Neural cell (in vitro differentiated cells): Measurements from ENCODE around the gene LDLRAD3. TPM values are rescaled to one million over a fixed set of nuclear protein-coding genes. Genes with fewer than 3 reads are reported as not detected.
"Not testable (repeated sequence)": the region's sequence is repeated elsewhere in the genome, so short reads cannot be mapped to it uniquely, and the experiment has no call there.

Source experiments
- H2AFZ ChIP-seq: fragments of 200-600, 300-800 bp; sonication (generic), shearing (Covaris generic); 2 replicates; pipeline ENCODE4 v1.6.0; 2014; ENCODE audit warnings: low read depth, mild to moderate bottlenecking, antibody characterized with exemption, low read length, moderate library complexity
- H3F3A ChIP-seq: fragments of 200-600 bp; shearing (Covaris generic); 2 replicates; pipeline ENCODE4 v1.6.1; 2016; ENCODE audit warnings: mild to moderate bottlenecking, moderate library complexity, mixed read lengths, antibody characterized with exemption, low read length; ENCODE audit not compliant: insufficient read depth, poor library complexity, severe bottlenecking
- H3K27ac ChIP-seq: fragments of 200-600, 300-800 bp; sonication (generic), shearing (Covaris generic); 2 replicates; pipeline ENCODE4 v1.5.1; 2014; ENCODE audit warnings: mild to moderate bottlenecking, low read length, moderate library complexity
- H3K27me3 ChIP-seq: fragments of 300-800, 200-600 bp; sonication (generic), shearing (Covaris generic); 2 replicates; pipeline ENCODE4 v1.6.0; 2014; ENCODE audit warnings: mild to moderate bottlenecking, low read depth, low read length, moderate library complexity; ENCODE audit not compliant: insufficient read depth
- H3K36me3 ChIP-seq: fragments of 300-800, 200-600 bp; sonication (generic), shearing (Covaris generic); 2 replicates; pipeline ENCODE4 v1.5.1; 2014; ENCODE audit warnings: mild to moderate bottlenecking, antibody characterized with exemption, low read length, moderate library complexity; ENCODE audit not compliant: insufficient read depth
- H3K4me2 ChIP-seq: fragments of 300-800, 200-600 bp; sonication (generic), shearing (Covaris generic); 2 replicates; pipeline ENCODE4 v1.6.0; 2014; ENCODE audit warnings: mild to moderate bottlenecking, low read length
- H3K4me3 ChIP-seq: fragments of 300-800, 200-600 bp; sonication (generic), shearing (Covaris generic); 2 replicates; pipeline ENCODE4 v1.5.1; 2014; ENCODE audit warnings: mild to moderate bottlenecking, low read length, moderate library complexity
- H3K79me2 ChIP-seq: fragments of 200-600 bp; shearing (Covaris generic); replicated peaks from 2 replicates; pipeline ENCODE4 v1.6.0; 2014; ENCODE audit warnings: mild to moderate bottlenecking, low read length, moderate library complexity; ENCODE audit not compliant: insufficient read depth
- H3K9ac ChIP-seq: fragments of 300-800, 200-600 bp; sonication (generic), shearing (Covaris generic); 2 replicates; pipeline ENCODE4 v1.6.1; 2016; ENCODE audit warnings: mild to moderate bottlenecking, low read length, mixed read lengths
- H3K9me2 ChIP-seq: fragments of 200-600 bp; shearing (Covaris generic); 2 replicates; pipeline ENCODE4 v1.6.1; 2016; ENCODE audit warnings: mild to moderate bottlenecking, low read length, mixed read lengths; ENCODE audit not compliant: insufficient read depth
- H3K9me3 ChIP-seq: fragments of 200-600, 300-800 bp; sonication (generic), shearing (Covaris generic); 2 replicates; pipeline ENCODE4 v1.6.1; 2016; ENCODE audit warnings: mild to moderate bottlenecking, mixed run types, low read length, moderate library complexity, mixed read lengths
- H4K20me1 ChIP-seq: fragments of 200-600 bp; shearing (Covaris generic); 2 replicates; pipeline ENCODE4 v1.6.1; 2016; ENCODE audit warnings: mild to moderate bottlenecking, mixed run types; ENCODE audit not compliant: insufficient read depth
- EP300 ChIP-seq: fragments of 450-650 bp; conservative IDR thresholded peaks from 2 replicates; pipeline ENCODE4 v1.6.1; 2014; ENCODE audit warnings: antibody characterized with exemption, mild to moderate bottlenecking, moderate library complexity; ENCODE audit not compliant: poor library complexity, severe bottlenecking
- EZH2 ChIP-seq: fragments of 200-600, 300-800 bp; shearing (Covaris generic), sonication (generic); IDR thresholded peaks from 2 replicates; pipeline ENCODE4 v1.6.1; 2014; ENCODE audit warnings: antibody characterized with exemption, low read length, borderline replicate concordance, mild to moderate bottlenecking; ENCODE audit not compliant: insufficient read depth, poor library complexity, severe bottlenecking
- MXI1 ChIP-seq: fragments of 450-650 bp; conservative IDR thresholded peaks from 2 replicates; pipeline ENCODE4 v1.6.1; 2014; ENCODE audit warnings: antibody characterized with exemption, mild to moderate bottlenecking; ENCODE audit not compliant: poor library complexity, severe bottlenecking
- POLR2AphosphoS5 ChIP-seq: IDR thresholded peaks from 2 replicates; pipeline ENCODE4 v1.6.1; 2012
- RAD21 ChIP-seq: fragments of 450-650 bp; conservative IDR thresholded peaks from 2 replicates; pipeline ENCODE4 v1.6.1; 2014; ENCODE audit warnings: antibody characterized with exemption, mild to moderate bottlenecking, moderate library complexity
- SMC3 ChIP-seq: fragments of 450-650 bp; conservative IDR thresholded peaks from 2 replicates; pipeline ENCODE4 v1.6.1; 2014; ENCODE audit warnings: antibody characterized with exemption, mild to moderate bottlenecking, moderate library complexity; ENCODE audit not compliant: poor library complexity
- TAF1 ChIP-seq: IDR thresholded peaks from 2 replicates; pipeline ENCODE4 v1.6.1; 2012; ENCODE audit warnings: low read depth
- polyA plus RNA-seq: library from polyadenylated mRNA; depleted of rRNA; stranded (reverse); fragments of >200 nt; gene quantifications from 2 replicates; pipeline ENCODE4 v1.2.3, GENCODE V29; 2014
- TF ChIP-seq, protein P1 (sequence below): IDR thresholded peaks from 2 replicates; pipeline ENCODE4 v1.6.1; 2012; ENCODE audit warnings: borderline replicate concordance
- TF ChIP-seq, protein P2 (sequence below): fragments of 450-650 bp; IDR thresholded peaks from 2 replicates; pipeline ENCODE4 v1.5.1; 2014; ENCODE audit warnings: antibody characterized with exemption, mild to moderate bottlenecking, moderate library complexity; ENCODE audit not compliant: poor library complexity, severe bottlenecking

The LDLRAD3 gene
- polyA plus RNA-seq, 1 donor from 2014 or later, result 3.5 TPM

DNA sequence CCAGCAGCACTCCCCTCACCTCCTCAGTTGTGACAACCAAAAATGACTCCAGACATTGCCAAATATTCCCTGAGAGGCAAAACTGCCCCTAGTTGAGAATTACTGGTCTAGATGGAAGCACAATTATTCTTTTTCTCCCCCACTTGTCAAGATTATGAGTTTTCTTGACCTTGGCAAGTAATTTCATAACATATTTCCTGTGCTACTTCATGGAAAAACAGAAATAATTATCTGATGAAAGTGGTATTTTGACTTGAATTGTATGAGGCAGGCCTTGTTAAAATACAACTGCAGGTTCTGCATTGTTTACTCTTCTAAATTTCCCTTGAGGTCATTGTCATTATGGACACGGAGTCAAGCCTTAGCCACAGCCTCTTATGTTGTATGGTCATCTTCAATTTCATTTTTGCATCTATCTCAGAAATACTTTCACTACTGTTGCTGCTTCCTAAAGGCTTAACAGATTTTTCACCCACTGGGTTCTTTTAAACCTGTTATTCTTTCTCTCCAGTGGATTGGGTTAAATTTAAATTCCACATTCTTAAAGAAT, 32.2 kb upstream of the LDLRAD3 start:
- no peak for TF ChIP-seq RAD21
- no peak for TF ChIP-seq TAF1
- TF ChIP-seq EP300, result no peak
- no peak for TF ChIP-seq EZH2
- TF ChIP-seq SMC3, result no peak
- TF ChIP-seq, protein P1, sequence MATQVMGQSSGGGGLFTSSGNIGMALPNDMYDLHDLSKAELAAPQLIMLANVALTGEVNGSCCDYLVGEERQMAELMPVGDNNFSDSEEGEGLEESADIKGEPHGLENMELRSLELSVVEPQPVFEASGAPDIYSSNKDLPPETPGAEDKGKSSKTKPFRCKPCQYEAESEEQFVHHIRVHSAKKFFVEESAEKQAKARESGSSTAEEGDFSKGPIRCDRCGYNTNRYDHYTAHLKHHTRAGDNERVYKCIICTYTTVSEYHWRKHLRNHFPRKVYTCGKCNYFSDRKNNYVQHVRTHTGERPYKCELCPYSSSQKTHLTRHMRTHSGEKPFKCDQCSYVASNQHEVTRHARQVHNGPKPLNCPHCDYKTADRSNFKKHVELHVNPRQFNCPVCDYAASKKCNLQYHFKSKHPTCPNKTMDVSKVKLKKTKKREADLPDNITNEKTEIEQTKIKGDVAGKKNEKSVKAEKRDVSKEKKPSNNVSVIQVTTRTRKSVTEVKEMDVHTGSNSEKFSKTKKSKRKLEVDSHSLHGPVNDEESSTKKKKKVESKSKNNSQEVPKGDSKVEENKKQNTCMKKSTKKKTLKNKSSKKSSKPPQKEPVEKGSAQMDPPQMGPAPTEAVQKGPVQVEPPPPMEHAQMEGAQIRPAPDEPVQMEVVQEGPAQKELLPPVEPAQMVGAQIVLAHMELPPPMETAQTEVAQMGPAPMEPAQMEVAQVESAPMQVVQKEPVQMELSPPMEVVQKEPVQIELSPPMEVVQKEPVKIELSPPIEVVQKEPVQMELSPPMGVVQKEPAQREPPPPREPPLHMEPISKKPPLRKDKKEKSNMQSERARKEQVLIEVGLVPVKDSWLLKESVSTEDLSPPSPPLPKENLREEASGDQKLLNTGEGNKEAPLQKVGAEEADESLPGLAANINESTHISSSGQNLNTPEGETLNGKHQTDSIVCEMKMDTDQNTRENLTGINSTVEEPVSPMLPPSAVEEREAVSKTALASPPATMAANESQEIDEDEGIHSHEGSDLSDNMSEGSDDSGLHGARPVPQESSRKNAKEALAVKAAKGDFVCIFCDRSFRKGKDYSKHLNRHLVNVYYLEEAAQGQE, result no peak
- TF ChIP-seq, protein P2, sequence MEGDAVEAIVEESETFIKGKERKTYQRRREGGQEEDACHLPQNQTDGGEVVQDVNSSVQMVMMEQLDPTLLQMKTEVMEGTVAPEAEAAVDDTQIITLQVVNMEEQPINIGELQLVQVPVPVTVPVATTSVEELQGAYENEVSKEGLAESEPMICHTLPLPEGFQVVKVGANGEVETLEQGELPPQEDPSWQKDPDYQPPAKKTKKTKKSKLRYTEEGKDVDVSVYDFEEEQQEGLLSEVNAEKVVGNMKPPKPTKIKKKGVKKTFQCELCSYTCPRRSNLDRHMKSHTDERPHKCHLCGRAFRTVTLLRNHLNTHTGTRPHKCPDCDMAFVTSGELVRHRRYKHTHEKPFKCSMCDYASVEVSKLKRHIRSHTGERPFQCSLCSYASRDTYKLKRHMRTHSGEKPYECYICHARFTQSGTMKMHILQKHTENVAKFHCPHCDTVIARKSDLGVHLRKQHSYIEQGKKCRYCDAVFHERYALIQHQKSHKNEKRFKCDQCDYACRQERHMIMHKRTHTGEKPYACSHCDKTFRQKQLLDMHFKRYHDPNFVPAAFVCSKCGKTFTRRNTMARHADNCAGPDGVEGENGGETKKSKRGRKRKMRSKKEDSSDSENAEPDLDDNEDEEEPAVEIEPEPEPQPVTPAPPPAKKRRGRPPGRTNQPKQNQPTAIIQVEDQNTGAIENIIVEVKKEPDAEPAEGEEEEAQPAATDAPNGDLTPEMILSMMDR, result no peak
- TF ChIP-seq POLR2AphosphoS5, result no peak
- TF ChIP-seq MXI1, result no peak
- Histone ChIP-seq H3K27ac (no peak overlapping the region), H3K27me3 (no peaks in the 10 kb centered on the region), H3K9ac (no peak overlapping the region), H3K4me2 (no peak overlapping the region), H3K9me3 (no peaks in the 10 kb centered on the region), H4K20me1 (no peaks in the 10 kb centered on the region), H3K36me3 (no peaks in the 10 kb centered on the region), H3K79me2 (no peaks in the 10 kb centered on the region), H3K4me3 (no peak overlapping the region), H2AFZ (no peak overlapping the region), H3F3A (no peaks in the 10 kb centered on the region), H3K9me2 (no peaks in the 10 kb centered on the region)

DNA sequence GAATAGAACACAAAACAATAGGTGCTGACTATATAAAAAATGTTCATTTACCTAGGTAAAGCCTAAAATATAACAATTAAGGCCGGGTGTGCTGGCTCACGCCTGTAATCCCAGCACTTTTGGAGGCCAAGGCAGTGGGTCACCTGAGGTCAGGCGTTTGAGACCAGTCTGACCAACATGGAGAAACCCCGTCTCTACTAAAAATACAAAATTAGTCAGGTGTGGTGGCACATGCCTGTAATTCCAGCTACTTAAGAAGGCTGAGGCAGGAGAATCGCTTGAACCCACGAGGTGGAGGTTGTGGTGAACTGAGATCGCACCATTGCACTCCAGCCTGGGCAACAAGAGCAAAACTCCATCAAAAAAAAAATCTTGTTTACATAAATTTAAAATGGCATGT, 31.4 kb upstream of the LDLRAD3 start:
- not testable (repeated sequence) for H3K27me3 ChIP-seq, H3K4me3 ChIP-seq, H2AFZ ChIP-seq, H3K4me2 ChIP-seq, H3K27ac ChIP-seq, H3K79me2 ChIP-seq, H3K9ac ChIP-seq, H3K9me2 ChIP-seq, H3K36me3 ChIP-seq, H3K9me3 ChIP-seq, H3F3A ChIP-seq, H4K20me1 ChIP-seq
